H1 (cell line): ENCODE data around the gene KDM2A. TPM values are rescaled to one million over a fixed set of nuclear protein-coding genes. Genes with fewer than 3 reads are reported as not detected.

ENCODE experiments used
- CTCF ChIA-PET: fragments of 300-600 bp; sonication (Branson Sonifier 250); formaldehyde crosslinking; loops from one replicate; lab custom pipeline; 2021; ENCODE audit not compliant: partially characterized antibody; lab: Charles Lee
- POLR2A ChIA-PET: fragments of 300-600 bp; sonication (Branson Sonifier 250); formaldehyde crosslinking; loops from one replicate; lab custom pipeline; 2021; ENCODE audit warnings: inconsistent platforms; ENCODE audit not compliant: partially characterized antibody; lab: Charles Lee
- DNase-seq, 2 experiments: peaks; one replicate each; pipeline versions ENCODE4 v3.0.0 to v3.0.0-alpha.2; 2010 to 2022; ENCODE audit warnings: low spot score in 2 of 2, low read depth in 1 of 2, mixed read lengths in 1 of 2
- FAIRE-seq: peaks from 2 replicates; lab custom pipeline; 2011; peaks lifted over from hg19 to GRCh38; lab: Jason Lieb, UNC
- H2AFZ ChIP-seq: 2 replicates; pipeline ENCODE4 v1.8.1; 2012; ENCODE audit warnings: low read length, inconsistent platforms
- H2AK5ac ChIP-seq: 2 replicates; pipeline ENCODE4 v1.6.1; 2013; ENCODE audit warnings: low read depth, low read length
- H2BK120ac ChIP-seq: replicated peaks from 2 replicates; pipeline ENCODE3; 2013; ENCODE audit warnings: low read depth, low read length, inconsistent platforms
- H2BK12ac ChIP-seq: 2 replicates; pipeline ENCODE4 v1.6.1; 2013; ENCODE audit warnings: low read depth, low read length
- H2BK15ac ChIP-seq: 2 replicates; pipeline ENCODE4 v1.6.1; 2013; ENCODE audit warnings: low read length
- H2BK20ac ChIP-seq: 2 replicates; pipeline ENCODE4 v1.6.1; 2013; ENCODE audit warnings: low read length
- H2BK5ac ChIP-seq: 2 replicates; pipeline ENCODE4 v1.6.1; 2013; ENCODE audit warnings: low read depth, low read length
- H3K14ac ChIP-seq: 2 replicates; pipeline ENCODE4 v1.6.1; 2013; ENCODE audit warnings: inconsistent platforms; ENCODE audit not compliant: insufficient read length
- H3K18ac ChIP-seq: 2 replicates; pipeline ENCODE4 v1.6.1; 2013; ENCODE audit warnings: low read length; ENCODE audit errors: extremely low read depth
- H3K23ac ChIP-seq: 2 replicates; pipeline ENCODE4 v1.6.1; 2013; ENCODE audit warnings: inconsistent platforms; ENCODE audit not compliant: insufficient read length
- H3K23me2 ChIP-seq: 2 replicates; pipeline ENCODE4 v1.6.1; 2013; ENCODE audit warnings: low read depth, low read length
- H3K27ac ChIP-seq: 2 replicates; pipeline ENCODE4 v1.6.1; 2011; ENCODE audit warnings: low read depth, low read length, inconsistent platforms
- H3K27me3 ChIP-seq, 4 experiments: replicated peaks in 1 of 4; 1 replicate in 1 of 4; 2 replicates in 3 of 4; pipeline versions ENCODE4 v1.6.1 to v1.8.1; 2011 to 2013; ENCODE audit warnings: low read length in 3 of 4, mild to moderate bottlenecking in 3 of 4, inconsistent platforms in 2 of 4, mixed read lengths in 2 of 4, moderate library complexity in 1 of 4; ENCODE audit not compliant: control insufficient read depth in 3 of 4, insufficient read depth in 3 of 4; ENCODE audit errors: extremely low read depth in 1 of 4
- H3K36me3 ChIP-seq, 4 experiments: 2 replicates each; pipeline versions ENCODE4 v1.6.1 to v1.8.1; 2011 to 2013; ENCODE audit warnings: mild to moderate bottlenecking in 4 of 4, low read length in 3 of 4, moderate library complexity in 2 of 4, control low read depth in 1 of 4, inconsistent platforms in 1 of 4; ENCODE audit not compliant: insufficient read depth in 4 of 4, control insufficient read depth in 2 of 4
- H3K4ac ChIP-seq: replicated peaks from 2 replicates; pipeline ENCODE3; 2013; ENCODE audit warnings: low read length, low read depth, mixed read lengths, inconsistent platforms; ENCODE audit not compliant: insufficient read length
- H3K4me1 ChIP-seq, 4 experiments: replicated peaks in 1 of 4; 1 replicate in 1 of 4; 2 replicates in 3 of 4; pipeline versions ENCODE4 v1.6.1 to v1.8.1; 2011 to 2013; ENCODE audit warnings: low read length in 3 of 4, inconsistent platforms in 2 of 4, mixed read lengths in 1 of 4; ENCODE audit not compliant: insufficient read depth in 4 of 4, control insufficient read depth in 3 of 4
- H3K4me2 ChIP-seq, 2 experiments: 2 replicates each; pipeline versions ENCODE4 v1.6.1 to v1.8.1; 2011 to 2013; ENCODE audit warnings: low read depth in 2 of 2, low read length in 2 of 2, control low read depth in 1 of 2, inconsistent platforms in 1 of 2, mild to moderate bottlenecking in 1 of 2; ENCODE audit not compliant: insufficient read depth in 1 of 2
- H3K4me3 ChIP-seq, 4 experiments: fragments of 200-600, 300-600 bp in 1 of 4; sonication (generic), shearing (Covaris generic), sonication (Bioruptor Twin) in 1 of 4; 2 replicates each; pipeline versions ENCODE4 v1.5.1 to v1.8.1; 2011 to 2016; ENCODE audit warnings: low read length in 4 of 4, low read depth in 3 of 4, control low read depth in 2 of 4, inconsistent platforms in 2 of 4, mild to moderate bottlenecking in 2 of 4, mixed read lengths in 1 of 4, moderate library complexity in 1 of 4; ENCODE audit not compliant: insufficient read depth in 2 of 4; ENCODE audit errors: extremely low read depth in 1 of 4
- H3K56ac ChIP-seq: replicated peaks from 2 replicates; pipeline ENCODE3; 2013; ENCODE audit warnings: low read depth, mild to moderate bottlenecking, mixed read lengths, low read length, inconsistent platforms; ENCODE audit not compliant: insufficient read length
- H3K79me1 ChIP-seq: 2 replicates; pipeline ENCODE4 v1.6.1; 2013; ENCODE audit warnings: low read depth, low read length, control low read depth
- H3K79me2 ChIP-seq, 2 experiments: 2 replicates each; pipeline versions ENCODE4 v1.6.1 to v1.8.1; 2012 to 2013; ENCODE audit warnings: low read length in 2 of 2, mild to moderate bottlenecking in 2 of 2, inconsistent platforms in 1 of 2; ENCODE audit not compliant: insufficient read depth in 2 of 2, control insufficient read depth in 1 of 2
- H3K9ac ChIP-seq, 4 experiments: replicated peaks in 1 of 4; 1 replicate in 1 of 4; 2 replicates in 3 of 4; pipeline versions ENCODE4 v1.6.1 to v1.8.1; 2011 to 2013; ENCODE audit warnings: low read depth in 3 of 4, low read length in 3 of 4, control low read depth in 2 of 4, mild to moderate bottlenecking in 2 of 4, moderate library complexity in 2 of 4, inconsistent platforms in 1 of 4; ENCODE audit errors: extremely low read depth in 1 of 4
- H3K9me3 ChIP-seq, 2 experiments: 2 replicates each; pipeline versions ENCODE4 v1.6.1 to v1.8.1; 2012 to 2013; ENCODE audit warnings: mild to moderate bottlenecking in 2 of 2, moderate library complexity in 2 of 2, control low read depth in 1 of 2, inconsistent platforms in 1 of 2, low read depth in 1 of 2, low read length in 1 of 2, mixed read lengths in 1 of 2; ENCODE audit not compliant: insufficient read depth in 2 of 2
- H4K20me1 ChIP-seq, 2 experiments: replicated peaks in 1 of 2; 2 replicates each; pipeline versions ENCODE3 to v1.8.1; 2011 to 2013; ENCODE audit warnings: inconsistent platforms in 2 of 2, low read length in 2 of 2, mild to moderate bottlenecking in 1 of 2; ENCODE audit not compliant: insufficient read depth in 2 of 2, control insufficient read depth in 1 of 2
- H4K5ac ChIP-seq: 2 replicates; pipeline ENCODE4 v1.6.1; 2013; ENCODE audit warnings: low read length, low read depth, mixed read lengths, inconsistent platforms; ENCODE audit not compliant: insufficient read length
- H4K8ac ChIP-seq: 2 replicates; pipeline ENCODE4 v1.8.0; 2013; ENCODE audit warnings: mild to moderate bottlenecking, moderate library complexity, low read length, inconsistent platforms; ENCODE audit not compliant: insufficient read depth; ENCODE audit errors: extremely low read depth
- H4K91ac ChIP-seq: replicated peaks from 2 replicates; pipeline ENCODE3; 2013; ENCODE audit warnings: low read length, mixed read lengths, inconsistent platforms; ENCODE audit not compliant: insufficient read length
- ASH2L ChIP-seq: fragments of 200-600, 300-600 bp; sonication (generic); IDR thresholded peaks from one replicate; pipeline ENCODE4 v1.7.1; 2017; ENCODE audit warnings: low read length
- SP2 ChIP-seq: IDR thresholded peaks from 2 replicates; pipeline ENCODE4 v1.6.1; 2012; ENCODE audit warnings: mild to moderate bottlenecking, low read length, inconsistent platforms
- YY1 ChIP-seq: IDR thresholded peaks from 2 replicates; pipeline ENCODE4 v1.6.1; 2011; ENCODE audit warnings: low read depth, mild to moderate bottlenecking, low read length
- ZNF274 ChIP-seq: IDR thresholded peaks from 2 replicates; pipeline ENCODE4 v1.7.0; 2012; ENCODE audit warnings: low read length, borderline replicate concordance; ENCODE audit errors: extremely low read depth
- WGBS, 2 experiments: shearing (Covaris generic) in 1 of 2; methylation state at CpG; one replicate each; pipeline versions ENCODE4 v1.1.6 to v1.1.7; 2013 to 2015; ENCODE audit warnings: low lambda C conversion rate in 2 of 2, mixed read lengths in 2 of 2, inconsistent platforms in 1 of 2, low coverage in 1 of 2, missing lambda C conversion rate in 1 of 2; ENCODE audit not compliant: insufficient replicate concordance in 2 of 2, insufficient coverage in 1 of 2, insufficient read length in 1 of 2; ENCODE audit errors: extremely low coverage in 1 of 2, missing lambda C conversion rate in 1 of 2; 5-methylcytosine and 5-hydroxymethylcytosine counted together
- polyA plus RNA-seq, 7 experiments: library from polyadenylated mRNA; depleted of rRNA in 3 of 7; stranded (reverse) in 5 of 7; unstranded in 2 of 7; fragments of >200 nt in 5 of 7; fragments of 200-250 nt in 2 of 7; gene quantifications; 1 replicate in 5 of 7; 2 replicates in 1 of 7; 4 replicates in 1 of 7; pipeline versions ENCODE4 v1.2.1 to v1.2.3, GENCODE V29; 2011 to 2013; ENCODE audit warnings: missing spikeins in 2 of 7, mixed read lengths in 2 of 7
- total RNA-seq: library from RNA; stranded (reverse); fragmentation: NEBNext Ultra II Directional; extraction: Animal tissue kit (Norgen Biotek cat#: 25700); gene quantifications from 2 replicates; pipeline ENCODE4 v1.2.1, GENCODE V29; 2021

KDM2A gene
- total and polyA plus RNA-seq, 2 of the 8 experiments (the other 6 are each of a cell fraction or from before 2014, with no cell fraction given), result 55.4 to 66.2 TPM

DNA sequence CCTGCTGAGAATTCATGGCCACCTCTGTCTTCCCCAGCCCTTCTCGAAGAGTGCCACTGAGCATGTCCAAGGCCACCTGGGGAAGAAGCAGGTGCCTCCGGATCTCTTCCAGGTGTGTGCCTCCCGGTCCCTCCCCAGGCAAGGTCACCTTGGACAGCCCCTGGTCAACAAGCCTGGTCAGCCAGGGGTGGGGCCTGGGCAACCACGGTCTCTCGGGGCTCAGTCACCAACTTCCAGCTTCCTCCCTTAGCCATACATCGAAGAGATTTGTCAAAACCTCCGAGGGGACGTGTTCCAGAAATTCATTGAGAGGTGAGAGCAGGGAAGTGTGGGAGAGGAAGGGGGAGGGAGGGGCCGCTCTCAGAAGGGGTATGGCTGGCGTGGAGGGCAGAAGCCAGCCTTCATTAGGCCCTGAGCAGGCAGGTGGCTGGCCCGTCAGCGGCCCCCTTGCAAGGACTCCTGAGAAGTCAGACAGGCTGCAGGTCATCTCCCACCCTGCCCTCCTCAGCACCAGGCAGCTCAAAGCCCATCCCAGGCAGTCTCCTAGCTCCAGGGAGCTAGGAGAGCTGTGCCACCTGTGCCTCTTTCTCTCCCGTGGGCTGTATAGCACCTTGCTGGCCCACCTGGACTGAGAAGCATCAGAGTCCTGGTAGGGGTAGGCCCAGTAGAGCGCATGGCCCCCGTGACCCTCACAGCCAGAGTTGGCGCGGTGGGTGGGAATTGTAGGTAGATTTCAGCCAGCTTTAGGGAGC is 160.7 kb downstream of the KDM2A start:
- H3K4me3 ChIP-seq, result no peak overlapping the region
- H3K18ac ChIP-seq, result no peak overlapping the region
- H3K4me1 ChIP-seq, result peaks cover 0 to 24% (median 15%) of the 10 kb centered on the region in 4 experiments; a peak in 6 of 7 replicates
- H3K4ac ChIP-seq, result no peak overlapping the region
- no peak overlapping the region for H3K14ac ChIP-seq
- DNase-seq (no peak), FAIRE-seq (no peak)
- peaks cover 6% of the 10 kb centered on the region; the same call in 1 of the 2 replicates for H3K79me1 ChIP-seq
- no peak overlapping the region for H3K9ac ChIP-seq
- no peak overlapping the region for H3K56ac ChIP-seq
- peaks cover 0 to 7% of the 10 kb centered on the region in 2 experiments for H4K20me1 ChIP-seq
- H2BK15ac ChIP-seq, result no peak overlapping the region
- no peak overlapping the region for H4K91ac ChIP-seq
- WGBS, 2 experiments, result 92% methylated on average over 15 of the region's 17 CpGs; no CpG with 5 or more reads in 1 of the 2 experiments
- no peak overlapping the region for H3K27ac ChIP-seq
- no peak overlapping the region for H2AK5ac ChIP-seq
- H2BK120ac ChIP-seq, result no peak overlapping the region
- H3K36me3 ChIP-seq, result peaks cover 12 to 41% (median 37%) of the 10 kb centered on the region in 4 experiments
- no peaks in the 10 kb centered on the region; the same call in 1 of the 2 replicates for H3K23me2 ChIP-seq
- no peak for TF ChIP-seq ASH2L
- TF ChIP-seq ZNF274, result no peak
- TF ChIP-seq SP2, result no peak
- TF ChIP-seq YY1, result no peak
- H3K9me3 ChIP-seq, result no peaks in the 10 kb centered on the region
- H4K8ac ChIP-seq, result no peak overlapping the region
- no peaks in the 10 kb centered on the region for H3K27me3 ChIP-seq
- no peak overlapping the region for H3K4me2 ChIP-seq
- CTCF ChIA-PET, result interaction anchor here (0.6 to 3.7 kb wide), 6 partner anchors 8 to 110 kb away, joined by 3 to 27 read pairs (median 4); partner anchors contain the start of genes ANKRD13D and GRK2
- no peak overlapping the region for H3K23ac ChIP-seq
- H3K79me2 ChIP-seq, result peaks cover 0 to 10% of the 10 kb centered on the region in 2 experiments; a peak in 1 of 4 replicates
- H2BK20ac ChIP-seq, result no peak overlapping the region
- POLR2A ChIA-PET, result interaction anchor here (1.2 to 1.4 kb wide), 2 partner anchors 9 to 13 kb away, joined by 4 to 7 read pairs; partner anchors contain the start of gene GRK2
- H4K5ac ChIP-seq, result no peak overlapping the region
- H2BK5ac ChIP-seq, result no peak overlapping the region
- H2AFZ ChIP-seq, result no peak overlapping the region
- H2BK12ac ChIP-seq, result no peak overlapping the region
